Activated B cell treated with CpG ODN at 0.5 μM for 24 hours (primary cell): ENCODE results near the gene NKIRAS1. TPM values are rescaled to one million over a fixed set of nuclear protein-coding genes. Genes with fewer than 3 reads are reported as not detected.
"Not testable (repeated sequence)": the region's sequence is repeated elsewhere in the genome, so short reads cannot be mapped to it uniquely, and the experiment has no call there.

ENCODE experiments used
- ATAC-seq: fragments of 200-7000 bp; cut with Tn5 transposase; one replicate; pipeline ENCODE4 v1.10.0; 2021; ENCODE audit warnings: low read depth, mild to moderate bottlenecking, moderate library complexity
- CTCF ChIA-PET: fragments of 350-600 bp; sonication (Branson Sonifier 250); formaldehyde crosslinking; loops from one replicate; lab custom pipeline; 2021; ENCODE audit warnings: antibody characterized with exemption; lab: Charles Lee
- POLR2A ChIA-PET: fragments of 350-600 bp; sonication (Branson Sonifier 250); formaldehyde crosslinking; loops from one replicate; lab custom pipeline; 2021; ENCODE audit warnings: antibody characterized with exemption; lab: Charles Lee
- DNase-seq: peaks from one replicate; pipeline ENCODE4 v3.0.0; 2022
- H3K27ac Mint-ChIP-seq: one replicate; pipeline ENCODE4 v1.8.0; 2020; ENCODE audit warnings: mixed read lengths
- H3K27me3 Mint-ChIP-seq: one replicate; pipeline ENCODE4 v1.8.0; 2021; ENCODE audit warnings: mixed read lengths
- H3K36me3 Mint-ChIP-seq: one replicate; pipeline ENCODE4 v1.8.0; 2021; ENCODE audit warnings: low read depth, mixed read lengths
- H3K4me1 Mint-ChIP-seq: one replicate; pipeline ENCODE4 v1.8.0; 2021; ENCODE audit warnings: mixed read lengths
- H3K4me3 Mint-ChIP-seq: one replicate; pipeline ENCODE4 v1.8.0; 2020; ENCODE audit warnings: mild to moderate bottlenecking, mixed read lengths
- H3K9me3 Mint-ChIP-seq: one replicate; pipeline ENCODE4 v1.8.0; 2020; ENCODE audit warnings: mixed read lengths
- intact Hi-C: fragments of 100-400 bp; cut with micrococcal nuclease; formaldehyde crosslinking; loops from one replicate; pipeline ENCODE4 v1.15.1; 2024
- total RNA-seq: library from RNA; stranded (reverse); gene quantifications from 2 replicates; pipeline ENCODE4 v1.2.3, GENCODE V29; 2022
- TF ChIP-seq, protein P1 (sequence below): fragments of 200-600 bp; IDR thresholded peaks from one replicate; pipeline ENCODE4 v1.8.0; 2022; ENCODE audit warnings: antibody characterized with exemption, mild to moderate bottlenecking

The NKIRAS1 gene
- total RNA-seq, 1 donor from 2014 or later: 3.4 TPM

DNA sequence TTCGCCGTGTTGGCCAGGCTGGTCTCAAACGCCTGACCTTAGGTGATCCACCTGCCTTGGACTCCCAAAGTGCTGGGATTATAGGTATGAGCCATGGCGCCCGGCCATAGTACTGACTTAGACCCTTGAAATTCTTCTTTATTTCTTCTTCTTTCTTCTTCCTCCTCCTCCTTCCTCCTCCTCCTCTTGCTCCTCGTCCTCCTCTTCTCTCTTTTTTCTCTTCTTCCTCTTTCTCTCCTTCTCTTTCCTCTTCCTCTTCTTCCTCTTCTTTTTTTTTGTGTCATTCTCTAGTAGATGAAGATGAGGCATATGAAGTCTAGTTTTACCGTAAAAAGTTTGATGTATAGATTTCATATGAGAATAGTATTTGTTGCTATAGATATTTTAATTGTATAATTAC, 9.5 kb upstream of the NKIRAS1 start:
- TF ChIP-seq, protein P1, sequence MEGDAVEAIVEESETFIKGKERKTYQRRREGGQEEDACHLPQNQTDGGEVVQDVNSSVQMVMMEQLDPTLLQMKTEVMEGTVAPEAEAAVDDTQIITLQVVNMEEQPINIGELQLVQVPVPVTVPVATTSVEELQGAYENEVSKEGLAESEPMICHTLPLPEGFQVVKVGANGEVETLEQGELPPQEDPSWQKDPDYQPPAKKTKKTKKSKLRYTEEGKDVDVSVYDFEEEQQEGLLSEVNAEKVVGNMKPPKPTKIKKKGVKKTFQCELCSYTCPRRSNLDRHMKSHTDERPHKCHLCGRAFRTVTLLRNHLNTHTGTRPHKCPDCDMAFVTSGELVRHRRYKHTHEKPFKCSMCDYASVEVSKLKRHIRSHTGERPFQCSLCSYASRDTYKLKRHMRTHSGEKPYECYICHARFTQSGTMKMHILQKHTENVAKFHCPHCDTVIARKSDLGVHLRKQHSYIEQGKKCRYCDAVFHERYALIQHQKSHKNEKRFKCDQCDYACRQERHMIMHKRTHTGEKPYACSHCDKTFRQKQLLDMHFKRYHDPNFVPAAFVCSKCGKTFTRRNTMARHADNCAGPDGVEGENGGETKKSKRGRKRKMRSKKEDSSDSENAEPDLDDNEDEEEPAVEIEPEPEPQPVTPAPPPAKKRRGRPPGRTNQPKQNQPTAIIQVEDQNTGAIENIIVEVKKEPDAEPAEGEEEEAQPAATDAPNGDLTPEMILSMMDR: no peak
- DNase-seq: no peak
- ChIA-PET POLR2A (interaction anchor here (0.7 kb wide), 1 partner anchor 10 kb away, joined by 3 read pairs; the partner anchor contains the start of genes NKIRAS1 and RPL15), CTCF (no interaction called here)
- Mint-ChIP-seq H3K4me1 (peaks cover 13% of the 10 kb centered on the region), H3K27ac (no peak overlapping the region), H3K9me3 (no peaks in the 10 kb centered on the region), H3K4me3 (no peak overlapping the region), H3K27me3 (no peaks in the 10 kb centered on the region), H3K36me3 (peaks cover 28% of the 10 kb centered on the region)
- intact Hi-C loops: no loop called here
- ATAC-seq: no peak

DNA sequence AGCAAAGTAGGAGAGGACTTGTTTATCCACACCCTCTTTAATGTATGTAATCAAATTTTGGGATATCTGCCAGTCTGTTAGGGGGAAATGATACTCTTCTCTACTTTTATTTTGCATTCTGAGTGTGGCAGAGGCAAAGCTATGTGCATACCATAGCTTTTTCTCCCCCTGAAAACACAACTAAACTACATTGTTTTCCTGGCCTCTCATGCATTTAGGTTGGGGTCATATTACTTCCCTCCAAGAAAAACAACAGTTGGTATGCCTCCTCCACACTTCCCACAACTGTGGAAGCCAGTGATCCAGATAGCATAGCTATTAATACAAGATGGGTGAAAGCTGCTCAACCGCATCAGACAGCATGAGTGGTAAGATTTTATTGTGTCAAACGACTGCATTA, 7.0 kb upstream of the NKIRAS1 start:
- Mint-ChIP-seq H3K27me3 (no peaks in the 10 kb centered on the region), H3K4me3 (no peak overlapping the region), H3K4me1 (peaks cover 37% of the 10 kb centered on the region), H3K27ac (no peak overlapping the region), H3K36me3 (peaks cover 53% of the 10 kb centered on the region), H3K9me3 (no peaks in the 10 kb centered on the region)
- intact Hi-C loops: no loop called here
- DNase-seq (no peak), ATAC-seq (no peak)
- ChIA-PET CTCF (interaction anchor here (0.8 kb wide), 2 partner anchors 17 to 21 kb away, joined by 3 to 4 read pairs; no protein-coding TSS in a partner anchor), POLR2A (interaction anchor here (1.4 kb wide), 1 partner anchor 23 kb away, joined by 4 read pairs; no protein-coding TSS in a partner anchor)
- TF ChIP-seq, protein P1: no peak

DNA sequence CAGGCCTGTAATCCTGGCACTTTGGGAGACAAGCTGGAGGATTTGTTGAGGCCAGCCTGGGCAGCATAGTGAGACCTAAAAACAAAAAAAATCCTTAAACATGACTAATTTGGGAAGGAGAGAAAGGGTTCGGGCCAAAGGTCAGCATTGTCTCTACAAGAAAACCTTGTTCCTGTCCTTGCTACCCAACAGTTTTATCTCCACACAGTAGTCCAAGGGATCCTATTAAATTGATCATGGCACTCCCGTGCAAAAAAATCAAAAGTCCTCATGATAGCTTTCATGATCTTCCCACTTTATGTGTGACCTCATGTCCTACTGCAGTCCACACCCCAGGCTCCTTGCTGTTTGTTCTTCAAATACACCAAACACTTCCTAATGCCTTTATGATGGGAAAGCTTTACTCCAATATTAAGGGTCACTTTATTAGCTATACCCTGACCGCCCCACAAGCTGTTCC, 4.3 kb upstream of the NKIRAS1 start:
- Mint-ChIP-seq H3K4me1 (peaks cover 50% of the 10 kb centered on the region), H3K9me3 (no peaks in the 10 kb centered on the region), H3K27me3 (no peaks in the 10 kb centered on the region), H3K4me3 (peak overlapping the region; percentile 32), H3K36me3 (peaks cover 73% of the 10 kb centered on the region), H3K27ac (no peak overlapping the region)
- ATAC-seq: no peak
- TF ChIP-seq, protein P1: no peak
- POLR2A ChIA-PET: interaction anchor here (0.7 kb wide), 1 partner anchor 242 kb away, joined by 3 read pairs; no protein-coding TSS in a partner anchor
- DNase-seq: no peak
- intact Hi-C loops: no loop called here
- CTCF ChIA-PET: no interaction called here

DNA sequence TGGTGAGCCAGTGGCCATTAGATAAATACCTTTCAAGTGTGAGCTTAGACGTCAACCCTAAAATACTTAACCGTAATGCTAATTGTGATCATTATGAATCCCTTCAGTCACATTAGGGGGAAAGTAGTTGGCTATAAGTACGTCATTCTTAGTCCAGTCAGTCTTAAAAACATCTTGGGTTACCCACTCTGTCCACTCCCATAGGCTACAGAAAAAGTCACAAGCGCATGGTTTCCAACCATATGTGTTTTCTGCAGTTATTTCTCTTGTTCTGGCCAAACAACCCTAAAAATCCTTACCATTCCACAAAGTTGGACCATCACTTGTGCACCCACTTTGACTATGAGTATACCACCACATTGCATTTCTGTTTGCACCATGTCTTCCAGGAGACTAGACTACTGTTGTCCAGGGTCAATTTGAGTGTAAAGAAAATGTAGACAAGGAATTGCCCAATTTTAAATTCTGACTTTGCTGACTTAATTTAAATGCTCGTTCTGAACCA, 3.4 kb upstream of the NKIRAS1 start:
- peaks cover 73% of the 10 kb centered on the region for H3K36me3 Mint-ChIP-seq
- ATAC-seq (no peak), DNase-seq (no peak)
- ChIA-PET POLR2A (interaction anchor here (1.2 to 5.5 kb wide), 2 partner anchors 25 to 30 kb away, joined by 3 to 124 read pairs; partner anchors contain the start of gene NR1D2), CTCF (no interaction called here)
- peaks cover 57% of the 10 kb centered on the region for H3K4me1 Mint-ChIP-seq
- H3K9me3 Mint-ChIP-seq: no peaks in the 10 kb centered on the region
- peak overlapping the region; percentile 38 for H3K4me3 Mint-ChIP-seq
- intact Hi-C loops: no loop called here
- H3K27me3 Mint-ChIP-seq: no peaks in the 10 kb centered on the region
- TF ChIP-seq, protein P1: no peak
- peak overlapping the region; percentile 2 for H3K27ac Mint-ChIP-seq

DNA sequence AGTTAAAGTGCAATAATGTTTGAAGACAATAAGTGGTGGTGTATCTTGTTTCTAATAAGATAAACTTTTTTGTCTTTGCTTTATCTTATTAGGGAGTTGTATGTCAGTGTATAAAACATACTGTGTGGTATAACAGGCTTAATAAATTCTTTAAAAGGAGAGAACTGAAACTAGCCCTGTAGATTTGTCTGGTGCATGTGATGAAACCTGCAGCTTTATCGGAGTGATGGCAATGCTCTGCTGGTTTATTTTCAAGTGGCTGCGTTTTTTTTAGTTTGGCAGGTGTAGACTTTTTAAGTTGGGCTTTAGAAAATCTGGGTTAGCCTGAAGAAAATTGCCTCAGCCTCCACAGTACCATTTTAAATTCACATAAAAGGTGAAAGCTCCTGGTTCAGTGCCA, 2.8 kb upstream of the NKIRAS1 start:
- Mint-ChIP-seq H3K27me3 (no peaks in the 10 kb centered on the region), H3K9me3 (no peaks in the 10 kb centered on the region), H3K4me1 (peaks cover 59% of the 10 kb centered on the region), H3K36me3 (peaks cover 73% of the 10 kb centered on the region), H3K27ac (peak overlapping the region; percentile 35), H3K4me3 (peak overlapping the region; percentile 38)
- ATAC-seq (no peak), DNase-seq (no peak)
- TF ChIP-seq, protein P1: no peak
- POLR2A ChIA-PET: interaction anchor here (0.7 to 5.5 kb wide), 3 partner anchors 17 to 31 kb away, joined by 3 to 124 read pairs (median 3); partner anchors contain the start of gene NR1D2
- intact Hi-C loops: loop anchor here (10.0 kb wide), 1 partner anchor 575 kb away; the partner anchor contains the start of gene THRB
- CTCF ChIA-PET: no interaction called here

DNA sequence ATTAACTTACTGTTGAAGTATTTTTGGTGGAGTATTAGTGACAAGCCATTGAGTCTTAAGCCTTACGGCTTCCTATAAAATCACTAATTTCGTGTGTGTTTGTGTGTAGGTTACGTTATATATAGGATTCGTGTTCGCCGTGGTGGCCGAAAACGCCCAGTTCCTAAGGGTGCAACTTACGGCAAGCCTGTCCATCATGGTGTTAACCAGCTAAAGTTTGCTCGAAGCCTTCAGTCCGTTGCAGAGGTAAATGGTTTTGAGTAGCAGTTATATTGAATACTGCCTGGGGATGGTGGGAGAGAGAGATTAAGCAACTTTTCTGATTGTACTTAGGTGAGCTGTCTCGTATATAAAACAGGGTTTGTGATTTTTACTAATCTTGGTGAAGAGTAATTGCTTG, 1.5 kb upstream of the NKIRAS1 start:
- peak overlapping the region; percentile 95 for H3K27ac Mint-ChIP-seq
- peak overlapping the region; percentile 98 for H3K4me3 Mint-ChIP-seq
- H3K27me3 Mint-ChIP-seq, DNase-seq, CTCF ChIA-PET, H3K9me3 Mint-ChIP-seq, ATAC-seq: not testable (repeated sequence)
- POLR2A ChIA-PET: interaction anchor here (0.9 to 5.5 kb wide), 5 partner anchors 10 to 110 kb away, joined by 3 to 124 read pairs (median 19); partner anchors contain the start of gene NR1D2
- peaks cover 63% of the 10 kb centered on the region for H3K36me3 Mint-ChIP-seq
- intact Hi-C loops: loop anchor here (10.0 kb wide), 1 partner anchor 576 kb away; the partner anchor contains the start of gene THRB
- H3K4me1 Mint-ChIP-seq: peaks cover 52% of the 10 kb centered on the region

DNA sequence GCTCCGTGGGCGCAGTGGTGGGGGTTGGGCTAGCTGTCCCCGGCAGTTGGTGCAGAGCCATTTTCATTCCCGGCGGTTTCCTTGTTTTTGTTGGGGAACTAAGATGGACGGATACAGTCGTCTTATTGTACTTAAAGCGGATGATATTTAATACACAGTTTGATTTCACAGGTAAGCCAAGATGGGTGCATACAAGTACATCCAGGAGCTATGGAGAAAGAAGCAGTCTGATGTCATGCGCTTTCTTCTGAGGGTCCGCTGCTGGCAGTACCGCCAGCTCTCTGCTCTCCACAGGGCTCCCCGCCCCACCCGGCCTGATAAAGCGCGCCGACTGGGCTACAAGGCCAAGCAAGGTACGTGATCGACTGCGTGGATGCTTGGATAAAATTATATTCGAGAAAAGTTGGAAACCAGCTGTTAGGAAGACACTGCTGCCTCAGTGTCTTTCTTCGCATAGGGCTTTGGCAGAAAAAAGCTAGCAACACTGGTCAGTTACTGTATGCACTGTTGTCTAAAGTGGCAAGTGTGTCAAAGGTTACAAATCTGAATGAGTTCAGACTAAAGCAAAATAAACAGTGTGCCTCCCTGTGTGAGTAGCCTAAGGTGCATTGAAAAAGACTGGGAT, 1.0 kb upstream of the NKIRAS1 start:
- Mint-ChIP-seq H3K4me3 (peak overlapping the region; percentile 98), H3K36me3 (peaks cover 58% of the 10 kb centered on the region), H3K27ac (peak overlapping the region; percentile 95), H3K4me1 (peaks cover 52% of the 10 kb centered on the region)
- not testable (repeated sequence) for H3K9me3 Mint-ChIP-seq, ATAC-seq, DNase-seq, H3K27me3 Mint-ChIP-seq
- CTCF ChIA-PET: interaction anchor here (1.6 kb wide), 1 partner anchor 155 kb away, joined by 3 read pairs; no protein-coding TSS in a partner anchor
- intact Hi-C loops: loop anchor here (1.0 to 10.0 kb wide), 9 partner anchors 28 to 715 kb away; partner anchors contain the start of genes NR1D2, THRB, UBE2E1 and UBE2E2
- POLR2A ChIA-PET: interaction anchor here (0.6 to 5.5 kb wide), 19 partner anchors 11 to 470 kb away, joined by 3 to 124 read pairs (median 9); partner anchors contain the start of gene NR1D2
